GM18507 (cell line): ENCODE results near the gene PLEKHO2.
"Not testable (repeated sequence)": the region's sequence is repeated elsewhere in the genome, so short reads cannot be mapped to it uniquely, and the experiment has no call there.

Experiments
- DNase-seq: peaks from one replicate; pipeline ENCODE4 v3.0.0; 2011; ENCODE audit warnings: low read depth; ENCODE audit not compliant: insufficient read length; ENCODE audit errors: extremely low spot score
- FAIRE-seq: peaks from 2 replicates; lab custom pipeline; 2011; peaks lifted over from hg19 to GRCh38; lab: Jason Lieb, UNC

The PLEKHO2 gene

GRCh38 chr15:64841344-64842095 lies at the start of gene PLEKHO2:
PLEKHO2 (plus strand) TSS chr15:64841915; CDS start chr15:64842017, 102 bp downstream.
- FAIRE-seq (peak; percentile 78), DNase-seq (peak; percentile 80)

- FAIRE-seq, result no peak
These were observed 49.4 kb upstream of the PLEKHO2 start for GRCh38 chr15:64792282-64792681.

GRCh38 chr15:64795299-64795698 lies 46.4 kb upstream of the PLEKHO2 start:
- not testable (repeated sequence) for DNase-seq, FAIRE-seq

More at GRCh38 chr15:64792282-64792681, 49.4 kb upstream of the PLEKHO2 start:
- DNase-seq, result no peak

- FAIRE-seq, DNase-seq: not testable (repeated sequence)
These were observed 45.8 kb upstream of the PLEKHO2 start for GRCh38 chr15:64795921-64796320.

- FAIRE-seq, DNase-seq: not testable (repeated sequence)
These were observed 42.8 kb upstream of the PLEKHO2 start for GRCh38 chr15:64798905-64799304.

GRCh38 chr15:64800476-64800875 lies 41.2 kb upstream of the PLEKHO2 start:
- no peak for FAIRE-seq
- no peak for DNase-seq

GRCh38 chr15:64803526-64803925 lies 38.2 kb upstream of the PLEKHO2 start:
- no peak for FAIRE-seq
- DNase-seq, result no peak

GRCh38 chr15:64804619-64805018 lies 37.1 kb upstream of the PLEKHO2 start:
- DNase-seq (no peak), FAIRE-seq (no peak)

GRCh38 chr15:64806509-64806908 lies 35.2 kb upstream of the PLEKHO2 start:
- no peak for FAIRE-seq
- DNase-seq, result no peak

- DNase-seq (no peak), FAIRE-seq (no peak)
These were observed 34.5 kb upstream of the PLEKHO2 start for GRCh38 chr15:64807051-64807749.

GRCh38 chr15:64807751-64808222 lies 33.9 kb upstream of the PLEKHO2 start:
- no peak for FAIRE-seq
- DNase-seq, result no peak

GRCh38 chr15:64808785-64809453 lies 32.8 kb upstream of the PLEKHO2 start:
- DNase-seq (no peak), FAIRE-seq (no peak)

GRCh38 chr15:64809649-64810496 lies 31.8 kb upstream of the PLEKHO2 start:
- FAIRE-seq, result peak; percentile 83
- DNase-seq, result peak; percentile 62

- no peak for FAIRE-seq
These were observed 31.0 kb upstream of the PLEKHO2 start for GRCh38 chr15:64810497-64811326.

GRCh38 chr15:64813075-64813474 lies 28.6 kb upstream of the PLEKHO2 start:
- peak; percentile 87 for FAIRE-seq

More at GRCh38 chr15:64810497-64811326, 31.0 kb upstream of the PLEKHO2 start:
- no peak for DNase-seq

GRCh38 chr15:64814283-64814682 lies 27.4 kb upstream of the PLEKHO2 start:
- FAIRE-seq, DNase-seq: not testable (repeated sequence)

More at GRCh38 chr15:64813075-64813474, 28.6 kb upstream of the PLEKHO2 start:
- DNase-seq, result no peak

- not testable (repeated sequence) for FAIRE-seq, DNase-seq
These were observed 26.8 kb upstream of the PLEKHO2 start for GRCh38 chr15:64814965-64815364.

GRCh38 chr15:64816452-64816851 lies 25.3 kb upstream of the PLEKHO2 start:
- DNase-seq (no peak), FAIRE-seq (no peak)
